NCI-H774 (cell line): Measurements from ENCODE around the gene GTPBP2.
"Not testable (repeated sequence)": the region's sequence is repeated elsewhere in the genome, so short reads cannot be mapped to it uniquely, and the experiment has no call there.

Source experiments
- DNase-seq: peaks from one replicate; lab custom pipeline; 2025; lab: John Stamatoyannopoulos, UW

The GTPBP2 gene

GRCh38 chr6:43623880-43624785, 4.9 kb downstream of the GTPBP2 start:
- no peak for DNase-seq

DNA sequence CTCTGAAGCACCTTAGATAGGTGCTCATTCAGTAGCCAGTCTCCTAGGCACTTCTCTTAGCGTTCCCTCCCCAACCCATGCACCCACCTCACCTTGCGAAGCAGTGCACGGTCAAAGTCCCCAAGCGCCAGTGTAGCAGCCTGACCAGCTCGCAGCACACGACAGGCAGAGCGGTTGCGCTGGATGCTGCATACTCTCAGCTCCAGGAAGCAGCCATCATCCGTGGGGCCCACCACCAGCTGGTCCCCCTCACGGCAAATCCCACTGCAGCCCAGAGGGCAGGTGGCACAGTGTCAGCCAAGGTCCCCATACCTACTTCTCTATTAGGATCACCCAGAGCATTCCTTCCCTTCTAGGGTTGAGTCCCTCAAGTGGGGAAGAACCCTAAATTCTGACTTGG, 6.5 kb downstream of the GTPBP2 start:
- no peak for DNase-seq

DNA sequence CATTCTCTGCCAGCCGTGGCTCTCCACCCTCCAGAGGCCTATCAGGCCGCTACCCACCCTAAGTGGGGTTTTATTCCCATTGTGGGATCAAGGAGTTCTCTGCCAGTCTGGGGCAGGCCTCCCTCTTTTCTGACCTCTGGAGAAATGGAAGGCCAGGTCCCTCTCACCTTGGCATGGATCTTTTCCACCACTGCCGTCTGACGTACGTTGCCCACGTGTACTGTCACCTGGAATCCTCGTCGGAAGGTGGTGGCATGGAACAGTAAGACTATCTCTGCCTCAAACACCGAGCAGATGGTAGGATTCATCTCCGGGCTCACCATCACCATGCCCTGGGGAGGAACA, 7.3 kb downstream of the GTPBP2 start:
- DNase-seq = no peak

DNA sequence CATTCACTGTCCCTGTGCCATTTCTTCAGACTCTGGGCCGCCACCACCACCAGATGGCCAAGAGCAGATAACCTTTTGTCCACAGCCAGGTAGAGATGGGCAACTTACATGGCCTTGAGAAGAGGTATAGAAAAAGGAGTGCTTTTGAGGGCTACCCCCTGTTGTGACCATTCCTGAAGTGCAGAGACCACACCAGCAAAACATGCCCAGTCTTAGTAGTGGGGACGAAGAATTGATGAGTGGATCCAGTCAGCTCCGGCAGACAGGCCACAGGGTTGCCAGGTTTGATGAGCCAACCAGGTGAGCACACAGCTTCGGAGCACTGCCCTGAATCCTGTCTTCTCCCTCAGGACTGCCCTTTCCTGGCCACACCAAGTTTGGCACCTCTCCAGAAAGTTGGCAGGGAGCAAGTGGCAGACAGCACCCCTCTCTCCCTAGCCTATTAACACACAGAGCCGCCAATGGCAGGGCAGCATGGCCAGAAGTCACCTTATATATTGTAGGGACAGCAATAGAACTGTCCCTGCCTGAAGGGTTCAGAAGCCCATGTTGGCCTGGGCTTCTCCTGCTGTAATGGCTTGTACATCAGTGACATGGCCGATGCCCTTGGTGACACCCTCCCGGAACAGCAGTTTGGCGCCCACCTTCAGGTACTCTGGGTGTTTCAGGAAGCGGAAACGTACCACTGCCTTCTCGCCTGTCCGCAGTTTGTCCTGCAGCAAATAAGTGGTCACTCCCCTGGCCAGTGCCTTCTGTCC, 7.8 kb downstream of the GTPBP2 start:
- DNase-seq = no peak

- no peak for DNase-seq
These were observed 12.2 kb downstream of the GTPBP2 start for GRCh38 chr6:43616725-43617472.

DNA sequence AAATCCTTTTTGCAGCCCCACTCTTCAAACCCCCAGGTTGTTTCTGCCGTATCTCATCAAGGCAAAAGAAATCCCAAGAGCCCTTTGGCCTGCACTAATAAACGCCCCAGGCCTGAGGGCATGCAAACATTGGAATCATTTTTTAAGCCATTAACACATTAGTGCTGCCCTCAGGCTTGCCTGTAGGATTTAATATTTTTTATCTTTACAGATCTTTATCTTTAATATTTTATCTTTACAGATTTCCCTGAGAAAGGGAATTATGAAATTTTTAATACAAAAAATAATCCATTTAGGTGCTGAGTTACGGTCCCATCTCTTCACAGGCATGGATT, 14.7 kb downstream of the GTPBP2 start:
- no peak for DNase-seq

DNA sequence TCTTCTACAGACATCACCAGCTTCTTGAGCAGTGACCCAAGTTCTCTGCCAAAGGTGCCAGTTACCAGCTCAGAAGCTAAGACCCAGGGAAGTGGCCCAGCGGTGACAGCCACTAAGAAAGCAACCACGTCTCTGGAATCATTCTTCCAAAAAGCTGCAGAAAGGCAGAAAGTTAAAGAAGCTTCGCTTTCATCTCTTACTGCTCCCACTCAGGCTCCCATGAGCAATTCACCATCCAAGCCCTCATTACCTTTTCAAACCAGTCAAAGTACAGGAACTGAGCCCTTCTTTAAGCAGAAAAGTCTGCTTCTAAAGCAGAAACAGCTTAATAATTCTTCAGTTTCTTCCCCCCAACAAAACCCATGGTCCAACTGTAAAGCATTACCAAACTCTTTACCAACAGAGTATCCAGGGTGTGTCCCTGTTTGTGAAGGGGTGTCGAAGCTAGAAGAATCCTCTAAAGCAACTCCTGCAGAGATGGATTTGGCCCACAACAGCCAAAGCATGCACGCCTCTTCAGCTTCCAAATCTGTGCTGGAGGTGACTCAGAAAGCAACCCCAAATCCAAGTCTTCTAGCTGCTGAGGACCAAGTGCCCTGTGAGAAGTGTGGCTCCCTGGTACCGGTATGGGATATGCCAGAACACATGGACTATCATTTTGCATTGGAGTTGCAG, 15.2 kb downstream of the GTPBP2 start:
- DNase-seq = no peak

- DNase-seq = no peak
These were observed 18.6 kb downstream of the GTPBP2 start for GRCh38 chr6:43610431-43610830.

GRCh38 chr6:43609402-43609801, 19.7 kb downstream of the GTPBP2 start:
- no peak for DNase-seq

DNA sequence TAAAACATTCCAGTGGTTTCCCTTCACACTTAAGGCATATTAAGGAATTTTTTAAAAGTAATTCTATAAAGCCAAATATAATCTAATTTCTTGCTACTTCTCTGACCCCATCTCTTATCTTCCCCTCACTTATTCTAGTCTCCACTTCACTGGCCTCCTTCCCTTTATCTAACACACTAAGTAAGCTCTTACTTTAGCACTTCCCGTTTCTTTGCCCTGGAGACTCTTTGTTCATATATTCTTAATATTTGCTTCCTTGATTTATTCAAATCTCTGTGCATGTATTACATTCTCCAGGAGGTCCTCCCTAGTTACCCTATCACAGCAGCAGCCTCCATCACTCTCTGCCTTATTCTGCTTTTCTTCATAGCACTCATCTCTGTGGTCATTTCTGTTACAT, 20.3 kb downstream of the GTPBP2 start:
- DNase-seq = no peak

GRCh38 chr6:43608310-43608763, 20.7 kb downstream of the GTPBP2 start:
- peak; percentile 50 for DNase-seq

GRCh38 chr6:43606019-43606418, 23.0 kb downstream of the GTPBP2 start:
- no peak for DNase-seq

GRCh38 chr6:43604174-43604573, 24.9 kb downstream of the GTPBP2 start:
- DNase-seq = no peak

DNA sequence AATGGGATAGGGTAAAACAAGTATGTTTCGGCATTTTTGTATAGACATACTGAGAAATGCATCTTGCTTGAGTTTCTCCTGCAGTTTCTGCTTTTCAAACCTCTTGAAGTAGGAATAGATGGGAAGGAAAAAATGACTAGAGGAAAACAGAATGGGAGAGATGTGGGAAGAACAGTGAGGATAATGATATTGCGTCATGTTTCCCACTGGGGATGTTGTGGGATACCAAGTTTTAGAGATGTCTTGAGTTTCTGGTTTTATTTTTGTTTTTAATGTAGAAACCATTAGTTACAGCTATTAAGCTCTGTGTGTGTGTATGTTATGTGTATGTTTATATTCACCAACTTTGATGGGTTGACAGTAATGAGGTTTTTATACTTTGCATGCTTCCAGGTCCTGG, 28.5 kb downstream of the GTPBP2 start:
- no peak for DNase-seq

- no peak for DNase-seq
These were observed 35.1 kb downstream of the GTPBP2 start for GRCh38 chr6:43593938-43594337.

- not testable (repeated sequence) for DNase-seq
These were observed 39.5 kb downstream of the GTPBP2 start for GRCh38 chr6:43589564-43589963.

GRCh38 chr6:43588194-43588593, 40.9 kb downstream of the GTPBP2 start:
- no peak for DNase-seq

DNA sequence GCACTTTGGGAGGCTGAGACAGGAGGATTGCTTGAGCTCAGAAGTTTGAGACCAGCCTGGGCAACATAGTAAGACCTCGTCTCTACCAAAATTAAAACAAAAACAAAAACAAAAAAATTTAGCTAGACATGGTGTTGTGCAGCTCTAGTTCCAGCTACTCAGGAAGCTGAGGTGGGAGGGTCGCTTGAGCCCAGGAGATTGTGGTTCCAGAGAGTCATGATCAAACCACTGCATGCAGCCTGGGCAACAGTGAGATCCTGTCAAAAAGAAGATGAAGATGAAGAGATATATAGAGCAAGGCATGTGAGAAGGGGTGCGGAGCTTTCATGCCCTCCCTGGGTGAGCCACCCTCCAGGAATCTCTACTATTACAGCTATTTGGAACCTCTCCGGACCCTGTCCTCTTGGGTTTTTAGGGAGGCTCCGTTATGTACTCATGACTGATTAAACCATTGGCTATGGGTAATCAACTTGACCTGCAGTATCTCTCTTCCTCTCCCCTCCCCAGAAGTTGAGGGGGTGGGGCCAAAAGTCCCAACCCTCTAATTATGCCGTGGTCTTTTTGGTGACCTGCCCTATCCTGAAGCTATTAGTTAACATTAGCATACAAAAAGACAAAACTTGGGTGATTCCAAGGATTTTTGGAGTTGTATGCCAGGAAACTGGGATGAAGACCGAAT, 44.0 kb downstream of the GTPBP2 start:
- no peak for DNase-seq

GRCh38 chr6:43582911-43583310, 46.2 kb downstream of the GTPBP2 start:
- no peak for DNase-seq

DNA sequence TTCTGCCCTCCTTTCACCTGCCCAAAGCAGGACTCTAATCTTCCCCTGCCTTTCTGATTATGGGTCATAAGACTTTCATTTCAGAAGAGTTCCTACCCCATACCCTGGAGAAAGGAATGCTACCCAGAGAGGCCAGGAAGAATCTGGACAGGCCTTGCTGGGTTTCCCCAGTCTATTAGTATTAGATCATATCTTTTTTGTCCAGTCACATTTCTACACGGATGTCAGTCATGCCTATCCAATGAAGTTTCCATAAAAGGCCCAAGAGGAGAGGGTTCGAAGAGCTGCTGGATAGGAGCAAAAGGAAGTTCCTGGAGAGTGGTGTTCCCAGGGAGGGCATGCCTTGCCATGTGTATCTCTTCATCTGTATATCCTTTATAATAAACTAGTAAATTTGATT, 49.9 kb downstream of the GTPBP2 start:
- DNase-seq = no peak

DNA sequence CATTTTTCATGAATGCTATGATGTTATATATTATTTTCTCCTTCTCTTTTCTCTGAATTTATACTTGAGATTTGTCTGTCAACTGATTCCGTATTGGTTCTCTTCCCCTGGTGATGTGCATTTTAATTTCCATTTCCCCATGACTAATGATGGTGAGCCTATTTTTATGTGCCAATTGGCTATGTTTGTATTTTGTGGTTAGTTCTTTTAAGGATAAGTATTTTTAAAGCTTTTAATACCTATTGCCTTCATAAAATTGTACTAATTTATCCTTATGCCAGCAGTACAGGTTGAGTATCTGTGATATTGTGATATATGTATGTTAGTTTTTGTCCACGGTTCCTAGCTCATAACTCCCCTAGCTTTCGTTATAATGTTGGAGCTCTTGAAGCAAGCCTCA, 50.3 kb downstream of the GTPBP2 start:
- no peak for DNase-seq
